ENCODE results near the gene FLNB. TPM values are rescaled to one million over a fixed set of nuclear protein-coding genes. Genes with fewer than 3 reads are reported as not detected.

Gene FLNB
- total and polyA plus RNA-seq, 9 of the 15 experiments (the other 6 are each of a cell fraction or from before 2014, with no cell fraction given) = 9.4 to 48.1 (median 25.6) TPM

DNA sequence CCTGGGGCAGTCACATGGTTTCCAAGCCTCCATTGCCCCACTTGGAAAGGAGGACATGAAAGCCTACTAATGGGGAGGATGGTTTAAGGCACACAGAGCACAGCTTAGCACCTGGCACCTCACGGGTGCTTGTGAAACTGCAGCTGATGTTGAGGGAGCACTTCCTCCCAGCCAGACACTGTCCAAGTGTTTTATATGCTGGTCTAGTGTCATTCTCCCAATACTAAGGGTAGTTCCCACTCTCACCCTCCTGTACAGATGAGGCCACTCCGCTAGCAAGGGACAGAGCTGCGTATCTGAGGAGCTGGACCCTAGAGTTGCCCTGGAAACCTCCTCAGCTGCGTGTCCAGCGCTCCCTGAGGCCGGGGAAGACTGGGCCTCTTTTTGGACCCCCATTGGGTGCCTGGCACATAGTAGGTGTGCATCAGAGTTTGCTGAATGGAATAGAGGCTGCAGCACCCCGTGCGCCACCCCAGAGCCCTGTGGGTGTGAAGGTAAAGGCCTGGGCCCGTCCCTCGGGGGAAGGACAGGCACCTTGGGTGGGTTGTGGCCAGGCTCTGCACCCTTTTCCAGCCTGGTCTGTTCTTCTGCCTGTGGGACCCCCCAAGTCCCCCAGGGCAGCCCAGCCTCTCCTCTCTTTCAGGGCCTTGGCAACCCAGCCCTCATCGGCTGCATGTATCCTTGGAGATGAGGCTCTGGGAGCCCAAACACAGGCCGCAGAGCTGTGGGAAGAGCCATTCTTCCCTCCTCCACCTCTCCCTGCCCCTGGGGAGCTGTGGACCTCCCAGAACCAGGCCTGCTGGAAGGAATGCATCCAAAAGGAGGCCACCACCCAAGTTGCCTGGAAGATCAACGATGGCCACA is 171.2 kb downstream of the FLNB start:
- H3K4me2 ChIP-seq (ENCODE audit: insufficient read depth, low read length) = no peak overlapping the region
- H3K27ac ChIP-seq (ENCODE audit: extremely low read depth, low read depth, low read length) = no peak overlapping the region
- no peak overlapping the region for H3K9ac ChIP-seq (ENCODE audit: insufficient read depth in 1 of 2, low read depth in 2 of 2, low read length in 2 of 2)
- BruUV-seq (replicated peaks) = no TSS peak
- H3K9me3 ChIP-seq (replicated peaks; ENCODE audit: control insufficient read depth, insufficient read depth, low read depth, low read length) = no peaks in the 10 kb centered on the region
- in situ Hi-C loops (cut with MboI) = loop anchor here (10.0 kb wide), 2 partner anchors 235 to 355 kb away; partner anchors contain the start of gene ACOX2
- 54% methylated on average over 5 of the region's 13 CpGs for WGBS (ENCODE audit: insufficient coverage, low coverage, missing lambda C conversion rate)
- ChIA-PET CTCF (ENCODE audit: low intra/inter-chr PET ratio) (no interaction called here), POLR2A (interaction anchor here (0.6 to 0.8 kb wide), 2 partner anchors 12 to 426 kb away, joined by 3 read pairs; no protein-coding TSS in a partner anchor)
- H3K9me1 ChIP-seq (ENCODE audit: control insufficient read depth, insufficient read depth, low read length) = no peaks in the 10 kb centered on the region
- intact Hi-C loops (cut with micrococcal nuclease) = loop anchor here (10.0 kb wide), 1 partner anchor 315 kb away; no protein-coding TSS in a partner anchor
- no peaks in the 10 kb centered on the region for H3K36me3 ChIP-seq (ENCODE audit: control insufficient read depth, insufficient read depth, low read length)
- no peaks in the 10 kb centered on the region for H3K27me3 ChIP-seq (ENCODE audit: control insufficient read depth in 2 of 2, insufficient read depth in 2 of 2, low read length in 2 of 2)
- no peak for DNase-seq (ENCODE audit: extremely low read depth in 1 of 4, low spot score in 3 of 4)
- H3K4me3 ChIP-seq = no peak overlapping the region
- no peak for ATAC-seq
- no peaks in the 10 kb centered on the region for H4K20me1 ChIP-seq (replicated peaks; ENCODE audit: control insufficient read depth, insufficient read depth, low read length)
- peaks cover 19 to 28% of the 10 kb centered on the region in 2 experiments for H3K4me1 ChIP-seq (replicated peaks in 1 of 2; ENCODE audit: control insufficient read depth in 2 of 2, insufficient read depth in 2 of 2, low read length in 2 of 2)
- TF ChIP-seq SOX6 (IDR thresholded peaks at IDR 0.05) = no peak
- TF ChIP-seq MTA3 (IDR thresholded peaks at IDR 0.05; ENCODE audit: borderline replicate concordance) = no peak
- TF ChIP-seq, protein P1, sequence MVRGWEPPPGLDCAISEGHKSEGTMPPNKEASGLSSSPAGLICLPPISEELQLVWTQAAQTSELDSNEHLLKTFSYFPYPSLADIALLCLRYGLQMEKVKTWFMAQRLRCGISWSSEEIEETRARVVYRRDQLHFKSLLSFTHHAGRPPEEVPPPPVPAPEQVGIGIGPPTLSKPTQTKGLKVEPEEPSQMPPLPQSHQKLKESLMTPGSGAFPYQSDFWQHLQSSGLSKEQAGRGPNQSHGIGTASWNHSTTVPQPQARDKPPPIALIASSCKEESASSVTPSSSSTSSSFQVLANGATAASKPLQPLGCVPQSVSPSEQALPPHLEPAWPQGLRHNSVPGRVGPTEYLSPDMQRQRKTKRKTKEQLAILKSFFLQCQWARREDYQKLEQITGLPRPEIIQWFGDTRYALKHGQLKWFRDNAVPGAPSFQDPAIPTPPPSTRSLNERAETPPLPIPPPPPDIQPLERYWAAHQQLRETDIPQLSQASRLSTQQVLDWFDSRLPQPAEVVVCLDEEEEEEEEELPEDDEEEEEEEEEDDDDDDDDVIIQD (CRISPR knock-in tag; IDR thresholded peaks at IDR 0.05) = no peak
- peak; percentile 87 for TF ChIP-seq ZKSCAN1 (IDR thresholded peaks at IDR 0.05; ENCODE audit: low read depth, low read length)
- TF ChIP-seq PHB2 (IDR thresholded peaks at IDR 0.05; ENCODE audit: low read depth) = no peak
- no peak for FAIRE-seq
- H2AFZ ChIP-seq (ENCODE audit: low read depth, low read length) = no peak overlapping the region
- H3K79me2 ChIP-seq (ENCODE audit: control insufficient read depth, insufficient read depth, low read length) = no peaks in the 10 kb centered on the region

Data from K562 (cell line).